ENCODE measurements around the gene N4BP3. TPM values are rescaled to one million over a fixed set of nuclear protein-coding genes. Genes with fewer than 3 reads are reported as not detected.

Gene N4BP3
- total and polyA plus RNA-seq, 2 of the 13 experiments (the other 11 are each of a cell fraction or from before 2014, with no cell fraction given) = 0.13 TPM; not detected in 1

DNA sequence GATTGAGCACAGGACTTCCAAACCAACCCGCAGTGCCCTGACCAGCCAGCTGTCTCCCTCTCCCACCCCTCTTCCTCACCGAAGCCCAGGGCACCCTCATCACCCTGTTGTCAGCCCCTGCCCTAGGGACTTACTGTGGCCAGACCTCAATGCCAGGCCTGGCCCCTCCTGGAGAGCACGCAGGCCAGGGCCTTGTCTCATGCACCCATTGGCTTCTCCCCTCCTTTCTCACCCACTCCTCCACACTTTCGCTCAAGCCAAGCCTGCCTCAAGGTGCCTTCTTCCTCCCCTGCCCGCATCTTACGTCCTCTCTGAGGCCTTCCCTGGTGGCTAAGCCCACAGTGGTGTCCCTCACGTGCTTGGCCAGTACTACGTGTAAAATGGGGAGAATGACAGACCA lies 33.3 kb upstream of the N4BP3 start (continued):
- TF ChIP-seq, protein P1, sequence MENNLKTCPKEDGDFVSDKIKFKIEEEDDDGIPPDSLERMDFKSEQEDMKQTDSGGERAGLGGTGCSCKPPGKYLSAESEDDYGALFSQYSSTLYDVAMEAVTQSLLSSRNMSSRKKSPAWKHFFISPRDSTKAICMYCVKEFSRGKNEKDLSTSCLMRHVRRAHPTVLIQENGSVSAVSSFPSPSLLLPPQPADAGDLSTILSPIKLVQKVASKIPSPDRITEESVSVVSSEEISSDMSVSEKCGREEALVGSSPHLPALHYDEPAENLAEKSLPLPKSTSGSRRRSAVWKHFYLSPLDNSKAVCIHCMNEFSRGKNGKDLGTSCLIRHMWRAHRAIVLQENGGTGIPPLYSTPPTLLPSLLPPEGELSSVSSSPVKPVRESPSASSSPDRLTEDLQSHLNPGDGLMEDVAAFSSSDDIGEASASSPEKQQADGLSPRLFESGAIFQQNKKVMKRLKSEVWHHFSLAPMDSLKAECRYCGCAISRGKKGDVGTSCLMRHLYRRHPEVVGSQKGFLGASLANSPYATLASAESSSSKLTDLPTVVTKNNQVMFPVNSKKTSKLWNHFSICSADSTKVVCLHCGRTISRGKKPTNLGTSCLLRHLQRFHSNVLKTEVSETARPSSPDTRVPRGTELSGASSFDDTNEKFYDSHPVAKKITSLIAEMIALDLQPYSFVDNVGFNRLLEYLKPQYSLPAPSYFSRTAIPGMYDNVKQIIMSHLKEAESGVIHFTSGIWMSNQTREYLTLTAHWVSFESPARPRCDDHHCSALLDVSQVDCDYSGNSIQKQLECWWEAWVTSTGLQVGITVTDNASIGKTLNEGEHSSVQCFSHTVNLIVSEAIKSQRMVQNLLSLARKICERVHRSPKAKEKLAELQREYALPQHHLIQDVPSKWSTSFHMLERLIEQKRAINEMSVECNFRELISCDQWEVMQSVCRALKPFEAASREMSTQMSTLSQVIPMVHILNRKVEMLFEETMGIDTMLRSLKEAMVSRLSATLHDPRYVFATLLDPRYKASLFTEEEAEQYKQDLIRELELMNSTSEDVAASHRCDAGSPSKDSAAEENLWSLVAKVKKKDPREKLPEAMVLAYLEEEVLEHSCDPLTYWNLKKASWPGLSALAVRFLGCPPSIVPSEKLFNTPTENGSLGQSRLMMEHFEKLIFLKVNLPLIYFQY (CRISPR knock-in tag; IDR thresholded peaks at IDR 0.05; ENCODE audit: borderline replicate concordance) = no peak
- TF ChIP-seq RBAK (CRISPR knock-in tag; IDR thresholded peaks at IDR 0.05) (no peak), ZNF781 (CRISPR knock-in tag; IDR thresholded peaks at IDR 0.05; ENCODE audit: borderline replicate concordance, not compliant biosample characterization) (no peak), PHF8 (CRISPR knock-in tag; IDR thresholded peaks at IDR 0.05) (no peak)
- TF ChIP-seq, protein P2, sequence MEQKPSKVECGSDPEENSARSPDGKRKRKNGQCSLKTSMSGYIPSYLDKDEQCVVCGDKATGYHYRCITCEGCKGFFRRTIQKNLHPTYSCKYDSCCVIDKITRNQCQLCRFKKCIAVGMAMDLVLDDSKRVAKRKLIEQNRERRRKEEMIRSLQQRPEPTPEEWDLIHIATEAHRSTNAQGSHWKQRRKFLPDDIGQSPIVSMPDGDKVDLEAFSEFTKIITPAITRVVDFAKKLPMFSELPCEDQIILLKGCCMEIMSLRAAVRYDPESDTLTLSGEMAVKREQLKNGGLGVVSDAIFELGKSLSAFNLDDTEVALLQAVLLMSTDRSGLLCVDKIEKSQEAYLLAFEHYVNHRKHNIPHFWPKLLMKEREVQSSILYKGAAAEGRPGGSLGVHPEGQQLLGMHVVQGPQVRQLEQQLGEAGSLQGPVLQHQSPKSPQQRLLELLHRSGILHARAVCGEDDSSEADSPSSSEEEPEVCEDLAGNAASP (CRISPR knock-in tag; IDR thresholded peaks at IDR 0.05; ENCODE audit: borderline replicate concordance) = no peak
- TF ChIP-seq, protein P3, sequence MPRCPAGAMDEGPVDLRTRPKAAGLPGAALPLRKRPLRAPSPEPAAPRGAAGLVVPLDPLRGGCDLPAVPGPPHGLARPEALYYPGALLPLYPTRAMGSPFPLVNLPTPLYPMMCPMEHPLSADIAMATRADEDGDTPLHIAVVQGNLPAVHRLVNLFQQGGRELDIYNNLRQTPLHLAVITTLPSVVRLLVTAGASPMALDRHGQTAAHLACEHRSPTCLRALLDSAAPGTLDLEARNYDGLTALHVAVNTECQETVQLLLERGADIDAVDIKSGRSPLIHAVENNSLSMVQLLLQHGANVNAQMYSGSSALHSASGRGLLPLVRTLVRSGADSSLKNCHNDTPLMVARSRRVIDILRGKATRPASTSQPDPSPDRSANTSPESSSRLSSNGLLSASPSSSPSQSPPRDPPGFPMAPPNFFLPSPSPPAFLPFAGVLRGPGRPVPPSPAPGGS (CRISPR knock-in tag; IDR thresholded peaks at IDR 0.05) = no peak
